DMS153 treated with DMSO at 0.1 percent for 48 hours (cell line): ENCODE data around the gene CCL25.

Source experiments
- DNase-seq: peaks from one replicate; lab custom pipeline; 2025; ENCODE audit not compliant: unreplicated experiment; lab: John Stamatoyannopoulos, UW

Gene CCL25

GRCh38 chr19:8045872-8046568 lies 6.5 kb upstream of the CCL25 start:
- no peak for DNase-seq

DNA sequence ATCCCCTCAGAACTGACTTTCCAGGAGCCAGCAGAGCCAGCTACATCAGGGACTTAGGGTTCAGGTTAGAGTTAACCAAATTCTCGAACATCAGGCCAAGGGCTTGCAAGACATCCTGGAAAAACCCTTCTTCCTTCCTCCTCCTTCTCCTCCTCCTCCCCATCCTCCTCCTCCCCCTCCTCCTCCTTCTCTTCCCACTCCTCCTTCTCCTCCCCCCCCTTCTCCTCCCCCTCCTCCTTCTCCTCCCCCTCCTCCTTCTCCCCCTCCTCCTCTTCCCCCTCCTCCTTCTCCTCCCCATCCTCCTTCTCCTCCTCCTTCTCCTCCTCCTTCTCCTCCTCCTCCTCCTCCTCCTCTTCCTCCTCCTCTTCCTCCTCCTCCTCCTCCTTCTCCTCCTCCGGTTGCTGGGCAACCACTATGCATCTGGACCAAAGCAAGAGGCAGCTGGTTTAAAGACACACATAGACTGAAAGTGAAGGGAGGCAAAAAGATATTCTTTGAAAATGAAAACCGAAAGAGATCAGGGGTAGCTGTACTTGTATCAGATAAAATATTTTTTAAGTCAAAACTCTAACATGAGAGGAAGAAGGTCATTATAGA lies 5.9 kb upstream of the CCL25 start:
- DNase-seq, result no peak

- no peak for DNase-seq
Measured at GRCh38 chr19:8050274-8051096, 2.1 kb upstream of the CCL25 start.

DNA sequence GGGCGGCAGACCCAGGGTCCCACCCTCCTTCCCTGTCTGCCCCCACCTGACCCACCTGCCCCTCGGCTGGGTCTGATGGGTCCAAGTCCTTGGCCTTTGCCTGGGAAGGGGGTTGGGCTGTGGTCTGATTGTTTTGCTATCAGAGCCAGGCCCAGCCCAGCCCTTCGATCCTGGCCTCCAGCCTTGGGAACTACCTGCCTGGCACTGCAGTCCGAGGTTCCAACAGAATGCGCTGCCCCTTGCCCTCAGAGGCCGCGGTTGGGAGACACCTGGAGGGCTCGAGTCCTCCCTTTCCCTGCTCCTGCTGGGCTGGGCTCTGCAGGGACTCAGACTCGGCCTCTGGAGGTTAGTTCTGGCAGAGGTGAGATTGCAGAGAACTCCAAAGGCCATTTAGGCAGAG lies 1.6 kb downstream of the CCL25 start:
- no peak for DNase-seq

DNA sequence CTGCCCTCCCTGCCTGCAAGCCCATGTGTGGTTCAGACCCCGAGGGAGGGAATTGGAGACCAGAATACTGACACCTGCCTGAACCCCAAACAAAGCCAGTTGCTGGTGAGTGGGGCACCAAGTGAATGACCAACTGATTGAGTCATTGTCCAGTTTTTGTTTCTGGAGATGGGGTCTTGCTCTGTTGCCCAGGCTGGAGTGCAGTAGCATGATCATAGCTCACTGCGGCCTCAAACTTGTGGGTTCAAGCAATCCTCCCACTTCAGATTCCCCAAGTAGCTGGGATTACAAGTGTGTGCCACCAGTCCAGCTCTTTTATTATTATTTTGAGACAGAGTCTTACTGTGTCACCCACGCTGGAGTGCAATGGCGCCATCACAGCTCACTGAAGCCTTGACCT lies 4.0 kb downstream of the CCL25 start:
- no peak for DNase-seq

DNA sequence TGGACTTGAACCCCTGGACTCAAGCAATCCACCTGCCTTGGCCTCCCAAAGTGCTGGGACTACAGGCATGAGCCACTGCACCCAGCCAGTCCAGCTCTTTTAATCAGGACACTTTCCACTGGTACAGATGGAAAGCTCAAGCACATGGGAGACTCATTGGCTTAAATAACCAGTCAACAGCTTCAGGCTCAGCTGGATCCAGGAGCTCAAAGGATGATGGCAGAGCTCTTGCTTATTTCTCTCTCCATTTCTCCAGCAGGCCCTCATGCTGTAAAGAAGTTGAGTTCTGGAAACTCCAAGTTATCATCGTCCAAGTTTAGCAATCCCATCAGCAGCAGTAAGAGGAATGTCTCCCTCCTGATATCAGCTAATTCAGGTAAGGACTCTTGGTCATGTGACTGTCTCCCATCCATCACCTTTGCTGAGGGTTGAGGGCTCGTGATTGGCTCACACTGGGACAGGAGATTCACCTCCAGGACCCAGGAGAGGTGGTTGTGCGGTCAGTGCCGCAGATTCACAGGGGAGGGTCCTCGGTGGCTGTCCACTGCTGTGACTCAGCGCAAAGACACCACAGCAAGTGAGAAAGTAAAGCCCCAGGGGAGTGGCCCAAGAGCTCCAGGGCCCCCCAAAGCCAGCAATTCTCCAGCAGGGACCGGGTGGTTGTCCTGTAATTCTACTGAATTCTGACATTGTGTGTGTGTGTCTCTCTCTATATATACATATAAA lies 5.1 kb downstream of the CCL25 start:
- no peak for DNase-seq

DNA sequence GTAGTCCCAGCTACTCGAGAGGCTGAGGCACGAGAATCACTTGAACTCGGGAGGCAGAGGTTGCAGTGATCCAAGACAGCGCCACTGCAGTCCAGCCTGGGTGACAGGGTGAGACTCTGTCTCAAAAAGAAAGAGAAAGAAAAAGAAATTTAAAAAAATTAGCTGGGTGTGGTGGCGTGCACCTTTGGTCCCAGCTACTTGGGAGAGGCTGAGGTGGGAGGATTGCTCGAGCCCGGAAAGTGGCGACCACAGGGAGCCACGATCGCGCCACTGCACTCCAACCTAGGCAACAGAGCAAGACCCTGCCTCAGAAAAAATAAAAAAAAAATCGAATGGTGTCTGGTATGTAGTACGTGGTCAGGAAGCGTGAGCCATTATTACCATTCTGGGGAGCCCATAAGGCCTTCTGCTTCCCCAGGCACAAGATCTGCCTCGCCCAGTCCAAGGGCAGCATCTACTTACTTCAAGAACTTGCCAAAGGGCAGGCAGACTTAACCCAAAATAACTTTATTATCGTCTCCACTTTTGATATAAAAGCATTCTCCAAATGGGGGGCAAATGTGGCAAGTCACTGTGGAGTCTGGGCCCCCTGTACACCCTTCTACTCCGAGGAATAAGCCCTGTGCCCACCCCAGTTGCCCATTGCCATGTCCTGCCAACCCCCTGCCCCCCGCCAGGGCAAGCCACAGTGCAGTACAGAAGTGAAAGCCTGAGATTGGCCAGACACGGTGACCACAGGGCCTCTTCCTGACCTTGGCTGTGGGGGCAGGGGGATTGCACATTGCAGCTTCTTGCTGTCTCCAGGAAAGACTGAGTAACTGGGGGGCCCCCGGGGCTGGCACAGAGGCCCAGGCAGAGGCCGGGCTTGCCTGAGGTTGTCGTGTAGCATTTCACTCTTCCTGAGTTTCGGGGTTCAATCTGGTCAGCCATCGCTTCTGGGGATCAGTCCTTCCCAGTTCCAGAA lies 12.6 kb downstream of the CCL25 start:
- no peak for DNase-seq

DNA sequence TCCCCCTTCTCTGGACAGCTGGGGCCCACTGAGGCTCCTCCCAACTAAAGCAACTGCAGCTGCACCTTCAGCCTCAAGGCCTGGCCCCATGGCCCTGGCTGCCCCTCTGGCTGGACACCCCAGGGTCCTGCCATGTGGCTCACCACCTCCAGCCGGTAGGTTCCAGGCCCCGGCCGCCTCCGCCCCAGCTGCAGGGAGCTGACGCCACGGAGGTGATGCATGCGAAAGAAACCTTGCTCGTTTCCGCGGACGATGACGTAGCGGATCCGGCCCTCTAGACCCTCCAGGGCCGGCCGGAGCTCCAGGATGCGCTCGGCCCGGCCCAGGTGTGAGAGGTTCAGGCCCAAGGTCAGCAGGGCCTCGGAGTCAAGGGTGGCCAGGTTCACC lies 13.3 kb downstream of the CCL25 start:
- no peak for DNase-seq

DNA sequence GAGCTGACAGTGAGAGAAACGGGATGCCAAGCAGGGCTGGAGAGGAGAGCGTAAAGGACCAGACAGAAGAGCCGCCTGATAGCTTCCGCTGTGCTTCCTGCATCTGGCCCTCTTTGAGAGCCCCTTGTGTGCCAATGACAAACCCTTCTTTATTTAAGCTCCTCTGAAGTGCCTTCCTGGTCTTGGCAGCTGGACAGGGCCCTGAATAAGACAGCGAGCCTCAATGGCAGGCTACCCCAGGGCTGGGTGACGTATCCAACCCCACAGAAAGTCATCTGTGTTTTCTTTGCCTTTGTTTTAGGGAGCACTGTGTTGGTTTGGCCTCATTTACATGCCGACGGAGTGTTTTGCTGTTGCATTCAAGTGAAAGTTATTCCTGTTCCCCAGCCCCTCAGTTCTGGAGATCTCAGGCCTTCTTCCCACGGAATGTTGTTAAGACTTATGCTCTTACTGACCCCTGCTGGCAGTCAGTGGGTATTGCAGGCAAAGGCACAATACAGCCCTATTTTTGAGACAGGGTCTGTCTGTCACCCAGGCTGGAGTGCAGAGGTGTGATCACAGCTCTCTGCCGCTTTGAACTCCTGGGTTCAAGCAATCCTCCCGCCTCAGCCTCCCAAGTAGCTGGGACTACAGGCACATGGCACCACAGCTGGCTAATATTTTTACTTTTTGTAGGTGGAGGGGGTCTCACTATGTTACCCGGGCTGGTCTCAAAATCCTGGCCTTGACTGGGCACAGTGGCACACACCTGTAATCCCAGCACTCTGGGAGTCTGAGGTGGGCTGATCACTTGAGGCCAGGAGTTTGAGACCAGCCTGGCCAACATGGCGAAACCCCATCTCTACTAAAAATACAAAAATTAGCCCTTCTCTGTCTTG lies 16.8 kb downstream of the CCL25 start:
- no peak for DNase-seq

- no peak for DNase-seq
Measured at GRCh38 chr19:8071912-8072311, 19.4 kb downstream of the CCL25 start.

GRCh38 chr19:8074501-8074900 lies 21.9 kb downstream of the CCL25 start:
- no peak for DNase-seq

DNA sequence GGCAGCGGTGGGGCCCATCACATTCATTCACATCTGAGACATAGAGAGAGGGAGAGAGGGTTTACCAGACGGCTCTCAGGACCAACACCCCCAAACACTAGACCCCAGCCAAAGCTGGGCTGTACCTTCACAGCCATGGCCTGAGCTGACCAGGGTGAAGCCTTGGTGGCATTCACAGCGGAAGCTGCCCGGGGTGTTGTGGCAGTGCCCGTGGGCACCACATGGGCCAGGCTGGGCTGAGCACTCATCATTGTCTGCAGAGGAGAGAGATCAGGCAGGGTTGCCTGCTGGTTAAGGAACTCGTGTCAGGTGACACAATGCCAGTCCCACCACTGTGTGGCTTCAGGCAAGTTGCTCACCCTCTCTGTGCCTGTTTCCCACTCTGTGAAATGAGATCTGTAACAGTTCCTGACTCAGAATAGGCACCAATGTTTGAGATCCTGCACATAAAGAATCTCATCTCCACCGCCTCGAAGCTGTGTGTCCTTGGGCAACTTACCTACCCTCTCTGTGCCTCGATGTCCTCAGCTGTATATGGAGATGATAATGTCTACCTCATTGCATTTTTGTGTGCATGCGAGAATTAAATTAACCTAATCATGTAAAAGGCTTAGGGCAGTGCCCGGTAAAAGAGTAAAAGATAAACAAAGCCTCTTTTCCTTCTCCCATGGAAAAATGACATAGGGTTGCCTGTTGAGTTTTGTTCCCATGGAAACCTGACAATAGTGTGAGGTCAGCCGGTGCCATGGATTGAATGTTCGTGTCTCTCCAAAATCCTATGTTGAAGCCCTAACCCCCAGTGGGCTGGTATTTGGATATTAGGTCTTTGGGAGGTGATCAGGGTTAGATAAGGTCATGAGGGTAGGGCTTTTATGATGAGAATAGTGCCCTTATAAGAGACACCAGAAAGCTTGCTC lies 22.9 kb downstream of the CCL25 start:
- no peak for DNase-seq

- DNase-seq, result no peak
Measured at GRCh38 chr19:8079988-8080387, 27.4 kb downstream of the CCL25 start.

- DNase-seq, result no peak
Measured at GRCh38 chr19:8080832-8081231, 28.3 kb downstream of the CCL25 start.

- no peak for DNase-seq
Measured at GRCh38 chr19:8081569-8082550, 29.3 kb downstream of the CCL25 start.

GRCh38 chr19:8083141-8083540 lies 30.6 kb downstream of the CCL25 start:
- no peak for DNase-seq

DNA sequence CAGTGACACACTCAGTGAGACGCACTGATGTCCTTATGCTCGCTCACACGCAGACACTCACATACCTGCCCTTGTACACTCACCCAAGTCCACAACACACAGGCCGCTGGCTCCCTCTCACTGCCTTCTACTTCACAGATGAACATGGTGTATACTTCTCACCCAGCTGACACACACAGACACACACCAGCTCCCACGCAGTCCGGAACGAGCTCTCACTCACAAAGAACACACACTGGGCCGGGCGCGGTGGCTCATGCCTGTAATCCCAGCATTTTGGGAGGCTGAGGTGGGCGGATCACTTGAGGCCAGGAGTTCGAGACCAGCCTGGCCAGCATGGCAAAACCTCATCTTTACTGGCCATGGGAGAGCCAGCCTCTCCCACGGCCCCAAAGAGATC lies 31.6 kb downstream of the CCL25 start:
- DNase-seq, result no peak
